ENCODE measurements around the gene TARDBP.

- TF ChIP-seq POLR2A (IDR thresholded peaks at IDR 0.05; ENCODE audit: low read depth, low read length) (no peak), TAF1 (IDR thresholded peaks at IDR 0.05; ENCODE audit: low read depth, low read length) (no peak), POLR2AphosphoS5 (IDR thresholded peaks at IDR 0.05; ENCODE audit: low read depth, low read length) (no peak), POU2F2 (IDR thresholded peaks at IDR 0.05; ENCODE audit: low read depth, low read length) (no peak), SPI1 (IDR thresholded peaks at IDR 0.05; ENCODE audit: low read depth, low read length) (no peak), PAX5 (IDR thresholded peaks at IDR 0.05; ENCODE audit: insufficient read depth, low read length, severe bottlenecking) (no peak)
Observed at GRCh38 chr1:11023201-11023600, 10.7 kb downstream of the TARDBP start.
